WTC11 (cell line): ENCODE results near the gene ATCAY. TPM values are rescaled to one million over a fixed set of nuclear protein-coding genes. Genes with fewer than 3 reads are reported as not detected.

Experiments
- ATAC-seq: fragments of 200-7000 bp; cut with Tn5 transposase; 2 replicates; pipeline ENCODE4 v1.10.0; 2021; ENCODE audit warnings: mild to moderate bottlenecking, moderate library complexity
- CTCF ChIA-PET: fragments of 300-600 bp; sonication (Branson Sonifier 250); formaldehyde crosslinking; loops from one replicate; lab custom pipeline; 2021; ENCODE audit warnings: antibody characterized with exemption; lab: Charles Lee
- POLR2A ChIA-PET: fragments of 350-600 bp; sonication (Branson Sonifier 250); formaldehyde crosslinking; loops from one replicate; lab custom pipeline; 2021; ENCODE audit warnings: antibody characterized with exemption; lab: Charles Lee
- DNase-seq: peaks from one replicate; pipeline ENCODE4 v3.0.0; 2021; ENCODE audit warnings: low spot score
- H3K27ac Mint-ChIP-seq: 2 replicates; pipeline ENCODE4 v1.8.0; 2021; ENCODE audit warnings: mixed read lengths
- H3K27me3 Mint-ChIP-seq: 2 replicates; pipeline ENCODE4 v1.8.0; 2021; ENCODE audit warnings: low read depth, mild to moderate bottlenecking, moderate library complexity, mixed read lengths
- H3K36me3 Mint-ChIP-seq: 2 replicates; pipeline ENCODE4 v1.8.0; 2021; ENCODE audit warnings: mixed read lengths
- H3K4me1 Mint-ChIP-seq: 2 replicates; pipeline ENCODE4 v1.8.0; 2022; ENCODE audit warnings: mixed read lengths
- H3K4me3 Mint-ChIP-seq: 2 replicates; pipeline ENCODE4 v1.8.0; 2021; ENCODE audit warnings: mild to moderate bottlenecking, moderate library complexity, mixed read lengths
- H3K9me3 Mint-ChIP-seq: 2 replicates; pipeline ENCODE4 v1.8.0; 2021; ENCODE audit warnings: mixed read lengths
- AR ChIP-seq: fragments of 250-450 bp; sonication (Bioruptor Pico); IDR thresholded peaks from 2 replicates; pipeline ENCODE4 v1.9.0; 2021; ENCODE audit warnings: mild to moderate bottlenecking
- ATF2 ChIP-seq: sonication (generic); formaldehyde crosslinking; IDR thresholded peaks from 2 replicates; pipeline ENCODE4 v1.8.1; 2022; ENCODE audit warnings: low read depth, missing genetic modification reagents, borderline replicate concordance
- CDX4 ChIP-seq: fragments of 250-450 bp; sonication (Bioruptor Pico); IDR thresholded peaks from 2 replicates; pipeline ENCODE4 v1.9.0; 2021; ENCODE audit warnings: moderate library complexity, mild to moderate bottlenecking, inconsistent platforms, borderline replicate concordance
- E2F5 ChIP-seq: sonication (generic); formaldehyde crosslinking; IDR thresholded peaks from 2 replicates; pipeline ENCODE4 v1.8.1; 2022; ENCODE audit warnings: mild to moderate bottlenecking, moderate library complexity, missing genetic modification reagents
- EMX1 ChIP-seq: fragments of 250-450 bp; sonication (Bioruptor Pico); IDR thresholded peaks from 2 replicates; pipeline ENCODE4 v1.8.0; 2021; ENCODE audit warnings: mild to moderate bottlenecking
- FOXJ3 ChIP-seq: sonication (generic); formaldehyde crosslinking; IDR thresholded peaks from 2 replicates; pipeline ENCODE4 v1.9.0; 2021; ENCODE audit warnings: missing genetic modification reagents, mild to moderate bottlenecking, borderline replicate concordance
- FOXK1 ChIP-seq: sonication (generic); formaldehyde crosslinking; IDR thresholded peaks from 2 replicates; pipeline ENCODE4 v1.8.0; 2022; ENCODE audit warnings: mild to moderate bottlenecking, moderate library complexity, missing genetic modification reagents
- GRHL2 ChIP-seq: fragments of 250-450 bp; sonication (Bioruptor Pico); IDR thresholded peaks from 2 replicates; pipeline ENCODE4 v1.8.0; 2022; ENCODE audit warnings: mild to moderate bottlenecking, moderate library complexity; ENCODE audit not compliant: insufficient replicate concordance, severe bottlenecking
- JUN ChIP-seq: sonication (generic); formaldehyde crosslinking; IDR thresholded peaks from 2 replicates; pipeline ENCODE4 v1.8.0; 2023; ENCODE audit warnings: mild to moderate bottlenecking, missing genetic modification reagents
- MXD4 ChIP-seq: fragments of 250-450 bp; sonication (Bioruptor Pico); IDR thresholded peaks from 2 replicates; pipeline ENCODE4 v1.8.0; 2021; ENCODE audit warnings: mild to moderate bottlenecking, moderate library complexity, borderline replicate concordance
- NFYB ChIP-seq: sonication (generic); formaldehyde crosslinking; conservative IDR thresholded peaks from 2 replicates; pipeline ENCODE4 v1.8.0; 2022; ENCODE audit warnings: low read depth, missing genetic modification reagents
- NR2C2 ChIP-seq: sonication (generic); formaldehyde crosslinking; IDR thresholded peaks from 2 replicates; pipeline ENCODE4 v1.8.0; 2022; ENCODE audit warnings: mild to moderate bottlenecking, missing genetic modification reagents
- PRDM15 ChIP-seq: sonication (generic); formaldehyde crosslinking; IDR thresholded peaks from 2 replicates; pipeline ENCODE4 v1.8.0; 2022; ENCODE audit warnings: missing genetic modification reagents
- PREB ChIP-seq: sonication (generic); formaldehyde crosslinking; IDR thresholded peaks from 2 replicates; pipeline ENCODE4 v1.8.1; 2022; ENCODE audit warnings: mild to moderate bottlenecking, missing genetic modification reagents, moderate library complexity, borderline replicate concordance
- RELA ChIP-seq: sonication (generic); formaldehyde crosslinking; IDR thresholded peaks from 2 replicates; pipeline ENCODE4 v1.8.1; 2022; ENCODE audit warnings: missing genetic modification reagents, mild to moderate bottlenecking, borderline replicate concordance
- SOX15 ChIP-seq: fragments of 250-450 bp; sonication (Bioruptor Pico); IDR thresholded peaks from 2 replicates; pipeline ENCODE4 v1.9.0; 2021; ENCODE audit warnings: mild to moderate bottlenecking
- TP53 ChIP-seq: sonication (generic); formaldehyde crosslinking; IDR thresholded peaks from 2 replicates; pipeline ENCODE4 v1.8.1; 2023; ENCODE audit warnings: mild to moderate bottlenecking, missing genetic modification reagents
- ZNF138 ChIP-seq: sonication (generic); formaldehyde crosslinking; conservative IDR thresholded peaks from 2 replicates; pipeline ENCODE4 v1.8.1; 2022; ENCODE audit warnings: mild to moderate bottlenecking, moderate library complexity, missing genetic modification reagents
- ZNF219 ChIP-seq: sonication (generic); formaldehyde crosslinking; IDR thresholded peaks from 2 replicates; pipeline ENCODE4 v1.8.0; 2023; ENCODE audit warnings: missing genetic modification reagents, mild to moderate bottlenecking, borderline replicate concordance
- ZNF416 ChIP-seq: fragments of 250-450 bp; sonication (Bioruptor Pico); IDR thresholded peaks from 2 replicates; pipeline ENCODE4 v1.9.0; 2021; ENCODE audit warnings: mild to moderate bottlenecking, inconsistent platforms
- total RNA-seq: library from RNA; stranded (reverse); gene quantifications from 3 replicates; pipeline ENCODE4 v1.2.3, GENCODE V29; 2021
- TF ChIP-seq, protein P1 (sequence below): sonication (generic); formaldehyde crosslinking; IDR thresholded peaks from 2 replicates; pipeline ENCODE4 v1.8.0; 2023; ENCODE audit warnings: missing genetic modification reagents
- TF ChIP-seq, protein P2 (sequence below): sonication (generic); formaldehyde crosslinking; IDR thresholded peaks from 2 replicates; pipeline ENCODE4 v1.8.1; 2022; ENCODE audit warnings: low read depth, mild to moderate bottlenecking, moderate library complexity, missing genetic modification reagents, borderline replicate concordance

Gene ATCAY
- total RNA-seq, 1 experiment from 2014 or later, result 23.5 TPM

- H3K27ac Mint-ChIP-seq, result no peak overlapping the region
- ChIA-PET CTCF (no interaction called here), POLR2A (no interaction called here)
- H3K4me3 Mint-ChIP-seq, result no peak overlapping the region
- TF ChIP-seq JUN (CRISPR knock-in tag) (no peak), ZNF219 (CRISPR knock-in tag) (no peak), FOXK1 (no peak), RELA (no peak), SOX15 (CRISPR knock-in tag) (no peak), FOXJ3 (CRISPR knock-in tag) (no peak), MXD4 (CRISPR knock-in tag) (no peak), AR (no peak), ZNF138 (CRISPR knock-in tag) (no peak), PRDM15 (CRISPR knock-in tag) (no peak), NR2C2 (no peak), CDX4 (CRISPR knock-in tag) (no peak)
- peaks cover 45% of the 10 kb centered on the region for H3K36me3 Mint-ChIP-seq
- no peaks in the 10 kb centered on the region for H3K4me1 Mint-ChIP-seq
- no peaks in the 10 kb centered on the region for H3K27me3 Mint-ChIP-seq
- no peak for ATAC-seq
- DNase-seq, result no peak
- H3K9me3 Mint-ChIP-seq, result peaks cover 21% of the 10 kb centered on the region
Measured at GRCh38 chr19:3923096-3923758, 42.7 kb downstream of the ATCAY start.

GRCh38 chr19:3923912-3924311 is 43.4 kb downstream of the ATCAY start:
- peaks cover 38% of the 10 kb centered on the region for H3K36me3 Mint-ChIP-seq
- TF ChIP-seq PREB (CRISPR knock-in tag) (no peak), TP53 (CRISPR knock-in tag) (no peak), ATF2 (CRISPR knock-in tag) (no peak), NFYB (CRISPR knock-in tag) (no peak), ZNF416 (CRISPR knock-in tag) (no peak), GRHL2 (CRISPR knock-in tag) (no peak), E2F5 (CRISPR knock-in tag) (no peak), EMX1 (CRISPR knock-in tag) (no peak)
- TF ChIP-seq, protein P1, sequence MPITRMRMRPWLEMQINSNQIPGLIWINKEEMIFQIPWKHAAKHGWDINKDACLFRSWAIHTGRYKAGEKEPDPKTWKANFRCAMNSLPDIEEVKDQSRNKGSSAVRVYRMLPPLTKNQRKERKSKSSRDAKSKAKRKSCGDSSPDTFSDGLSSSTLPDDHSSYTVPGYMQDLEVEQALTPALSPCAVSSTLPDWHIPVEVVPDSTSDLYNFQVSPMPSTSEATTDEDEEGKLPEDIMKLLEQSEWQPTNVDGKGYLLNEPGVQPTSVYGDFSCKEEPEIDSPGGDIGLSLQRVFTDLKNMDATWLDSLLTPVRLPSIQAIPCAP (CRISPR knock-in tag), result no peak
- TF ChIP-seq, protein P2, sequence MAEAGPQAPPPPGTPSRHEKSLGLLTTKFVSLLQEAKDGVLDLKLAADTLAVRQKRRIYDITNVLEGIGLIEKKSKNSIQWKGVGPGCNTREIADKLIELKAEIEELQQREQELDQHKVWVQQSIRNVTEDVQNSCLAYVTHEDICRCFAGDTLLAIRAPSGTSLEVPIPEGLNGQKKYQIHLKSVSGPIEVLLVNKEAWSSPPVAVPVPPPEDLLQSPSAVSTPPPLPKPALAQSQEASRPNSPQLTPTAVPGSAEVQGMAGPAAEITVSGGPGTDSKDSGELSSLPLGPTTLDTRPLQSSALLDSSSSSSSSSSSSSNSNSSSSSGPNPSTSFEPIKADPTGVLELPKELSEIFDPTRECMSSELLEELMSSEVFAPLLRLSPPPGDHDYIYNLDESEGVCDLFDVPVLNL (CRISPR knock-in tag), result no peak

More at GRCh38 chr19:3923912-3924311, 43.4 kb downstream of the ATCAY start:
- Mint-ChIP-seq H3K4me1 (no peaks in the 10 kb centered on the region), H3K4me3 (no peak overlapping the region), H3K27ac (no peak overlapping the region), H3K9me3 (peaks cover 21% of the 10 kb centered on the region), H3K27me3 (no peaks in the 10 kb centered on the region)
- no peak for DNase-seq
- ATAC-seq, result no peak
- CTCF ChIA-PET, result no interaction called here
- POLR2A ChIA-PET, result no interaction called here
